H7 (cell line): ENCODE results near the gene NPB. TPM values are rescaled to one million over a fixed set of nuclear protein-coding genes. Genes with fewer than 3 reads are reported as not detected.
A peak's percentile ranks its signal among the peaks of the same experiment; 100 is the strongest.

Source experiments
- DNase-seq: peaks from one replicate; pipeline ENCODE4 v3.0.0; 2012
- H3K27me3 ChIP-seq: 2 replicates; pipeline ENCODE4 v1.6.0; 2011; ENCODE audit warnings: mild to moderate bottlenecking, low read length; ENCODE audit not compliant: control insufficient read depth, insufficient read depth
- H3K36me3 ChIP-seq: replicated peaks from 2 replicates; pipeline ENCODE4 v1.5.1; 2011; ENCODE audit warnings: low read length; ENCODE audit not compliant: control insufficient read depth, insufficient read depth
- H3K4me3 ChIP-seq: 2 replicates; pipeline ENCODE4 v1.5.1; 2011; ENCODE audit warnings: low read depth, mild to moderate bottlenecking, control low read depth, low read length, moderate library complexity; ENCODE audit not compliant: insufficient read depth
- total RNA-seq: library from RNA; depleted of rRNA; stranded (reverse); fragments of >200 nt; shearing (Covaris generic); gene quantifications from 2 replicates; pipeline ENCODE4 v1.2.3, GENCODE V29; 2014

The NPB gene
- total RNA-seq, 1 experiment from 2014 or later: 0.94 TPM

DNA sequence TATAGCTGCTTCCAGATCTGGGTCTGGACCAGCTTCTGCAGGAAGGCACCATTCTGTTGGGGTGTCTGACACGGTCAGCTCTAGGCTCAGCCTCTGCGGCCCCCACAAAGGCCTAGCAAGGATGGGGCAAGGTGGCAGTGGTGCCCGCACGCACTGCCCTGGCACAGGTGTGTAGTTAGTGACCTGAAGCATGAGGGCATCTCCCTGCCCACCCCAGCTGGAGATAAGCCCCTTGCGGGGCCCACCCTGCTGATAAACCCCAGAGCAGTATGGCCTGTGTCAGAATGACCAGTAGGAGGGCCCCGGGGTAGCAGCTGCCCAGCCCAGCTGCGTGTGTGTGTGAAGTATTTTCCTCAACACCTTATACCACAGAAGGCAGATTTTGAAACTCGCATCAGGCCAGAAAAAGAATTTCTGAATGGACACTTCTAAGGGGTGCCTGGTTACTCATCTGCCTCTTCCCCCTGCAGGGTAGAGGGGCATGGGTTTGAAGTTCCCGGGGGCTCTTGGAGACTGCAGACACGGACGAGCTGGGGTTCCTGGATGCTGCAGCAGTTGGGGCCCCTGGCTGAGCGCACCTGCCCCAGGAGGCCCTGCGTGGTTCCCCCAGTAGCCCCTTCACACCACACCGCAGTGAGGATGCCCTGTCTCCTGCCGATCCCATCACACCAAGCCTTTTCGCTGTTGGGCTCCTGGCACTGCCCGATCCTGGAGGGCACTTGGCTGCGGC is 35.4 kb upstream of the NPB start:
- Histone ChIP-seq H3K27me3 (no peaks in the 10 kb centered on the region), H3K36me3 (peaks cover 21% of the 10 kb centered on the region), H3K4me3 (no peak overlapping the region)
- peak; percentile 48 for DNase-seq

DNA sequence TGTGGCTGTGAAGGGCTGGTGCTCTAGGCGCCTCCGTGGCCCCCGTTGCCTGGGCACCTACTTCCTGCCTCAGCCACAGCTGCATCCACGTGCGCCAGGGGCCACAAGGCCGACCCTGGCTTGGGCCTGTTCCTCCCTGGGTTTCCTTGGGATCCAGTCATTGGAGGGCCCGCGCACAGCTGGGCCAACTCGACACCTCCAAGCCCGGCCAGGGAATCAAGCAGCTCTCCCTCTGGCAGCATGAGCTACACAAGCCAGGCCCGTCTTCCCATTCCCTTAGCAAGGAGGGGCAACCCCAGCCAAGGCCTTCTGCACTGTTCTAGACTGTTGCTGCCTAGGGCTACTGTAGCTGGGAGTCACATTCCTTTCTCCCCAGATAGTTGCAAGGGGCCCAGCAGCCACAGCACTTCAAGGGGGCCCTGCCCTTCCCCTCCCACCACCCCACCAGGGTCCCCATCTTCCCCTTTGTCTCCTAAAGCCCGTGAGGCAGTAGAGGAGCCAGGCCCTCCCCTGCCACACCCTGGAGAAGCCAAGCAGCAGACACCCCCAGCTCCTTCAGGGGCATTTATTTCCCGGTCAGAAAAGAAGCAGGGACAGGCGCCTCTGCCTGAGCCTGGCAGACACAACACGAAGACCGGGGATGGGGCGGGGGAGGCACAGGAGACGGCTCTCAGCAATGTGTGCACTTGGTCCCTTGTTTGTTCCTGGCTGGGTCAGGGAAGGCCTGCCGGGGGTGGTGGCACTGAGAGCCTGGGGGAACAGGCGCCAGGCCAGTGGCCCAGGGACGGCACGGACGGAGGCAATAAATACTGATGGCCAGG is 34.7 kb upstream of the NPB start:
- Histone ChIP-seq H3K27me3 (no peaks in the 10 kb centered on the region), H3K36me3 (peaks cover 21% of the 10 kb centered on the region), H3K4me3 (no peak overlapping the region)
- peak; percentile 71 for DNase-seq

DNA sequence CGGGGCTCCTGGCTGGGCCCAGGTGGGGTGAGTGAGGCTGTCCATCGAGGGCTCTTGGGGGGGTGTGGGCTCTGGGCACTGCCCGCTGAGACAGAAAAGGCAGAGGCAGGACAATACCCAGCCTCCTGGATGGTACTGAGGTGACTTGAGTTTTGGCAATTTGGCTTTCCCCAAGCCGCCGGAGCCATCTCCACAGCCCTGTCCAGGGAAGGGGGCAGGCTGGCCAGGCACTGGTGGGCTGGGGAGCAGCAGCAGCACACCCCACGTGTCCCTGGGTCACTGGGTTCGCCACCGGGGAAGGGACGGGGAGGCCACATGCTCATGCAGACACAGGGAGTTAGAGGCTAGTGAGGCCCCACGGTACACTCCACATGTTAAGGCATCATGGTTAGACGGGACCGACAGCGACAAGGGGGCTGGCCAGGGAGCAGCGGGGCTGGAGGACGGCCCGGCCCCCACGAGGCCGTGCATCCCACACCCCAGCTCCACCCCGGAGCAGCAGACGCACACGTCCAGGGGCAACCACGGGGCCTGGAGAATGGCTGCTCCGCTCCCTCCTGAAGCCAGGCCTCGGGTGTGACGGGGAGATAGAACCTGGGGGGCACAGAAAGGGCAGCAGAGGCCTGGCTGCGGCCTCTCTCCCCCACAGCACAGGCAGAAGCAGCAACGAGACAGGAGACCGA is 33.9 kb upstream of the NPB start:
- Histone ChIP-seq H3K4me3 (no peak overlapping the region), H3K36me3 (peaks cover 19% of the 10 kb centered on the region), H3K27me3 (no peaks in the 10 kb centered on the region)
- no peak for DNase-seq

DNA sequence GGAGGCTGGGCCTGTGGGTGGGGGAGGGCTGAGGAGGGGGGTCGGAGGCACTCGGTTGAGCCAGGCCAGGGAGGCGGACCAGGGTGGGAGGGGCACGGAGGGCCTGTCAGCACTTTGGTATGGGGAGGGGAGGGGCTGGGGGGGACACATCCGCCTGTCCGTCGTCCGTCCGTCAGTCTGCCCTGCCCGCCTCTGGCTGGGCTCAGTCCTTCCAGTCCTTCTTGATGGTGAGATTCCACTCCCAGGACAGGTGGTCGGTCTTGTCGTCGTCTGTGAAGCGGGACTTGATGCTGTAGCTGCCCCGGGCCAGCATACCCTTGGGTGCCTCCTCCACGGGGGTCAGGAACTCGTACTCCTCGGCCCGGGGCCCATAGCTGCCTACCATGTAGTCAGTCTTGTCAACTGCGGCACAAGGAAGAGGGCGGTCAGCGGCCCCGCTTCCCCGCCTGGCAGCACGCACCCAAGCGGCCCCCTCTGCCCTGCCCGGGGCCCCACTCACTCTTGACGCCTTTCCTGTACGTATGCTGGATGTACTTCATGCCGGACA is 33.3 kb upstream of the NPB start:
- DNase-seq: peak; percentile 86

DNA sequence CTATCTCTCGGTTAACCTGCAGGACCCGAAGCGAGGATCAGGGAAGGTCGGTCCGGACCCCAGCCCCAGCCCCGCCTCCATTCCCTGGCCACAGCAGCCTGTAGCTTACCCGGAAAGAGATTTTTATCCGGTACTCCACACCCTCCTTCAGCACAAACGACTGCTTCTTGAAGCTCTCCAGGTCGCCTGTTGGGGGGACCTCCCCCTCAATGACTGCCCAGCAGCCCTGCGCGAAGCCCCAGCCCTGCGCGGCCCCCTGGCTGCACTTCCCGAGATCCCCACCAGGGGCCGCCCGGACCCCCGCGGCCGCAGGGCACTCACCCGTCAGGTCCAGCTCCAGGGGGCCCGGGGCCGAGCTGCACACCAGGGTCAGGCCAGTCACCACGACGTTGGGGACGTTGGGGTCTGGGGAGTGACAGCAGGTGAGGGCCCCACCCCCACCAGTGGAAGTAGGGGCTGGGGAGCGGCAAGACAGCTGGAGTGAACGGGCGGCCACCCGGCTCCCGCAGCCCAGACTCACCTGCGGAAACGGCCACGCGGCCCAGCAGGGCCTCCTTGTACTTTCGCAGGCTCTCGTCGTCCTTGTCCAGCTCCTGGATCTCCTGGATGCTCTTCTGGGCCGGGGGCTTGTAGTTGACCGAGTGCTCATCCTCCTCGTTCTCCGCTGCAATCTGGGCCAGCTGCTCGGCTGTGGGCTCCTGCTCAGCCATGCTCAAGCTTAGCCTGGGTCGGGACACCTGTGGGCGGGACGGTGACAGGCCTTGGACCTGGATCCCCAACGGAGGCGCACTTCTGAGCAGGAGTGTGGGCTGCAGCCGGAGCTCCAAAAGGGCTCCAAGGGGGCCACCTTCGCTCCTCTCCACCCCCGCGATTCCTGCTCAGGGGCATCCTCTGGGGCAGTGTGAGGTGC is 32.6 kb upstream of the NPB start:
- H3K27me3 ChIP-seq: no peaks in the 10 kb centered on the region
- peaks cover 11% of the 10 kb centered on the region for H3K36me3 ChIP-seq
- DNase-seq: peak; percentile 95
- H3K4me3 ChIP-seq: peak overlapping the region; percentile 78

More for the DNA sequence above, 33.3 kb upstream of the NPB start:
- Histone ChIP-seq H3K27me3 (no peaks in the 10 kb centered on the region), H3K4me3 (no peak overlapping the region), H3K36me3 (peaks cover 15% of the 10 kb centered on the region)

DNA sequence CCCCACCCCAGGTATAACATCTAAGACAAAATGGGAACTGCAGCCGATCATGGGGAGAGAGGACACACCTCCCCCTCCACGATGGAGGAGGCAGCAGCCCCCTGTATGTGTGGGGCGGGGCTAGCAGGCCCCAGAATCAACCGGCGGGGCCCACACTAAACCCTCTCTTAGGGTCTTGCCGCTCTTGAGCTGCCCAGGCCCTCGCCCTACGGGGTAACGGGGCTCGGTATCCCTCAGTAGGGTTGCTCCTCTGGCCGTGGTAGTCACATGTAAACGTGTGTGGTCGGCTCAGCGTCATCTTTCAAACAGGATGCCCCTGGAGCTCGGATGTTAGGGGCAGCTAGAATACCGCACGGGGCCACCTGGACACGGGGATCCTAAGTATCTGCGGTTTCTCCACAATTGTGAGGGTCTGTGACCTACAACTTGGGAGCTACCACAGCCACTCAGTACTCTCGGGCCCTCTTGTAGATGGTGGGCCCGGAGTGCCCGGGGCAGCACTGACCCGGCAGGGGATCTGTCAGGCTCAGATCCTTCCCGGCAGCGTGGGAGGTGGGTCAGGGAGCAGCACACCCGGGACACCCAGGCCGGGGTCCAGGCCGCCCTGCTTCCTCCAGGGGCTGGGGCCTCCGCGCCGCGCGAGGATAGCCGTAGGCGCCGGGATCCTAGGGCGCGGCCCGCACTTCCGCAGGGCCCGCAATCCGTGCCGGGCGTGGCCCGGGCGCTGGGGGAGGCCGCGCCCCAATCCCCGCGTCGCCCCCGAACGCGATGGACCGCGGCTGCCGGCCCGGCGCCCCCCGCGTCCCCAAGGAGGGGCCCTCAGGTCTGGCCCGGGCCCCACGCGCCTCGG is 31.7 kb upstream of the NPB start:
- peak; percentile 82 for DNase-seq

DNA sequence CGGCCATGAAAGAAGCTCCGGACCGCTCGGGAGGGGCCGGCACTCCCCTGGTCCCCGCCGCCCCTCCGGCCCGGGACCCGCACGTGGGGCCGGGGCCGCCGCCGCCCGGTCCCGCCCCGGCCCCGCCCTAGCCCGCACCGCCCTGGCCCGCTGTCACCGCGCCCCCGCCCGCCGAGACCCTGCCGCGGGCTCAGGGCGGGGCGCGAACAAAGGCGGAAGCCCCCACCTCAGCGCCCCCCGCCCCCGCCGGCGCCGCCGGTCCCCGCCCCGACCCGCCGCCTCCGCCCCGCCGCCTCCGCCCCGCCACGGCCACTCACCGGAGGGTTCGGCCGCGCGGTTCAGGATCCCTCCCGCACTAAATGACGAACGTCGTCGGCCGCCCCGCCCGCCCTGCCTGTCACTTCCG is 31.1 kb upstream of the NPB start, which contains the start of gene ARHGDIA:
TSS of gene ARHGDIA (minus strand) at position 357 of the 406 bp plus-strand sequence. CDS start 1,407 bp downstream, outside the sequence.
- Histone ChIP-seq H3K36me3 (peaks cover 2% of the 10 kb centered on the region), H3K27me3 (no peaks in the 10 kb centered on the region), H3K4me3 (peak within 1 kb of the TSS; percentile 91)
- DNase-seq: no peak

More for the DNA sequence above, 31.7 kb upstream of the NPB start:
- Histone ChIP-seq H3K27me3 (no peaks in the 10 kb centered on the region), H3K36me3 (peaks cover 6% of the 10 kb centered on the region), H3K4me3 (peak overlapping the region; percentile 78)

DNA sequence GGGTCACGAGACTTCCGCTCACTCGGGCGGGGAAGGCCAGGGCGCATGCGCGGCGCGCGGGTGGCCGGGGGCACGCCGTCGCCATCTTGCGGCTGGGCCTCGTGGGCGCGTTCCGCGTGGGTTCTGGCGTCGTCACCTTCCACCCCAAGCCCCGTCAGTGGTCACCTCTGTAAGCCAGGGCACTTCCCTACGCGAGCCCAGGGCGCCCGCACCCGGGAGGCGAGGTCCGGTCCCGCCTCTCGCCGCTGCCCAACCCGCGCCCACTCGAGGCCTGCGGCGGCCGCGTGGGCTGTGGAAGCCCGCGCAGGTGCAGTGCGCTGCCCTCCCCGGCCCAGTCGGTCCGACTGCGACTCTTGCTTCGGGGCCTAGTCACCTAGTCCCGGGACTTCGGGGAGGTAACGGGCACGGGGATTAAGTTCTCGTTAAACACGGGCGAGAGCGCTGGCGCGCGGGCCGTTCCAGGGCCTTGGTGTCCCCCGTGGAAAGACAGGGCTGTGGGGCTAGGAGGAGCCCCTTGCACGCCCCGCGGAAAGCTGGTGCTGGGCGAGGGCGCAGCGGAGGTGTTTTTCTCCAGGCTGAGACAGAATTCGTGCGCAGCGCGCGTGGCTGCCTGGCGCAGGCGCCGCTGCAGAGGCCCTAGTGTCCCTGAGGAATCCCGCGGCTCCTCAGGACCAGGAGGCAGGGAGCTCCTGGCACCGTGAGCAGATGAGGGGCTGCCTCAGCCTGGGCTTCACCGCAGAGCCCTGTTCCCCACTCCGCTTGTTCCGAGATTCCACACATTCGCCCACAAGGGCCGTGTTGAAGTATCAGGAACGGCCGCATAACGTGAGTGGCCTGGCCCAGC is 30.4 kb upstream of the NPB start:
- peaks cover 1% of the 10 kb centered on the region for H3K36me3 ChIP-seq
- peak; percentile 99 for DNase-seq
- no peaks in the 10 kb centered on the region for H3K27me3 ChIP-seq
- peak overlapping the region; percentile 91 for H3K4me3 ChIP-seq

DNA sequence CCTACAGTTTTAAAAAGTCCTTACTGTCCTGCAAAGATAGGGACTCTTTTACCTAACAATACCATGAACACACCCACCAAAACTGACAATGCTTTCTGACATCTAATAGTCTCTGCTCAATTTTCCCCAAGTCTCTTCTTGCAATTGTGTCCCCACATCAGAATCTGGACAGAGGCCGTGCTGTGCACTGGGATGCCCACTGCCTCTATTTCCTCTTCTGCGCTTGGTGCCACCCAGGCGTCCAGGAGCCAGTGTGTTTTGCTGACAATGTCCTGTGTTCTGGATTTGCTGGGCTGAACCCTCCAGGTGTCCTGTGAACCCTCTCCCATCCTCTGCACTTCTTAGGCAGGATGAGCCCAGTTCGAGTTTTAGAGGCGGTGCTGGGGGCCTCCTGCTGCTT is 24.5 kb upstream of the NPB start:
- no peak for DNase-seq
- Histone ChIP-seq H3K36me3 (peaks cover 2% of the 10 kb centered on the region; the same call in 1 of the 2 replicates), H3K4me3 (no peak overlapping the region), H3K27me3 (no peaks in the 10 kb centered on the region)

DNA sequence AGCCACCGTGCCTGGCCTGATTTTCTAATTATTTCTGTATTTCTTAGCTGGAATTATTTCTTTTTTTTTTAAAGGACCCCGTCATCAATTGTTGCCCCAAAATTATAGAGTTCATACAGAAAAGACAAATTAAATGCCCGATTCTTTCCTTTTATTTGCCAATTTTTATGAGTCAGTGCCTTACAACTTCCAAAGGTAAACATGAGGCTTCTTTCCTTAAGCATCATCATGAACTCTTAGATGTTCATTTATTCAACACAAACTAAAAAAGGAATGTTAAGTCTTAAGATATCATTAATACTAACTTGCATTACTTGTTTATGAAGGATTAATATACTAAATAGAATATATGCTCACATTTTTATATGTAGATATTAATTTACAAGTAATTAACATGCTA is 23.7 kb upstream of the NPB start:
- Histone ChIP-seq H3K4me3 (no peak overlapping the region), H3K36me3 (peaks cover 2% of the 10 kb centered on the region; the same call in 1 of the 2 replicates), H3K27me3 (no peaks in the 10 kb centered on the region)
- DNase-seq: no peak

DNA sequence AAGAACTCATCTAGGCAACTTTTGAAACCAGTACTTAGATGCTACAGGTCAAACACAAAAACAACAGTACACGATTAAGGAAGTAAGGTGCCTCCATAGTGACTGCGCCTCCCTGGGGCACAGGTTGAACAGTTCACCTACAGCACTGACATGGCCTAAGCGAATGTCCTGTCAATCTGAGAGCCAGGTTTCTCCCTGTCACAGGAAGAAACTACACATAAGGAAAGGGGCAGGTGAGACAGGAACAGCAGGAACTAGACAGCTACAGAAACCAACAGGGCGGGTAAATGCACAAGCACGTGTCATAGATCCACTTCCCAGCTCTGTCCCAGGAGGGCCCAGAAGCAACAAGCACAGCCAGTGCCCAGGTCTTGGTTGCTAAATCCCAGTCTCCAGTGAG is 22.9 kb upstream of the NPB start:
- peaks cover 2% of the 10 kb centered on the region; the same call in 1 of the 2 replicates for H3K36me3 ChIP-seq
- peak; percentile 30 for DNase-seq

DNA sequence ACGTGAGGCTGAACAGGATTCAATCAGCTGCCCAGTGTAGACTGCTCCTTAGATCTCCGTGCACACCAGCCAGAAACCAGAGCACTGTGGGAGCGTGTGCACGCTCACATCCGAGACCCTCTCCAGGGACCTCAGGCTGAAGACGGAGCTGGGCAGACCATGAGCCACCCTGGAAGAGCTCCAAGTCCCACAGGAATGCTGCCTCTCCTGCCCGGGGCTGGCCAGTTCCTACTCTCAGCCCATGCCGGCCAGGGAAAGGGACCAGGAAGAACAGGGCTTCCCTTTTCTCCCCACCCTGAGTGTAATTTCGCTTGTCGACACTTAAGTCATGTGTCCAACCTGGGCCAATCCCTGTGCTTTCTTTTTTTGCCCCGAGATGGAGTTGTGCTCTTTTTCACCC is 17.5 kb upstream of the NPB start:
- no peaks in the 10 kb centered on the region for H3K27me3 ChIP-seq
- no peak overlapping the region for H3K4me3 ChIP-seq
- peak; percentile 45 for DNase-seq
- peaks cover 31% of the 10 kb centered on the region for H3K36me3 ChIP-seq

More for the DNA sequence above, 22.9 kb upstream of the NPB start:
- H3K27me3 ChIP-seq: no peaks in the 10 kb centered on the region
- H3K4me3 ChIP-seq: no peak overlapping the region
